Prostate gland (tissue), 2 donors: ENCODE data around the gene KAT8. TPM values are rescaled to one million over a fixed set of nuclear protein-coding genes. Genes with fewer than 3 reads are reported as not detected.
"Not testable (repeated sequence)": the region's sequence is repeated elsewhere in the genome, so short reads cannot be mapped to it uniquely, and the experiment has no call there.

Experiments
- DNase-seq: peaks from one replicate; pipeline ENCODE4 v3.0.0-alpha.2; 2019; ENCODE audit warnings: low spot score
- H3K27ac ChIP-seq, 2 donors: fragments of 200-600 bp; sonication (generic); 2 replicates each; pipeline ENCODE4 v1.5.1; 2017 to 2019
- H3K27me3 ChIP-seq: fragments of 200-600 bp; sonication (generic); replicated peaks from 2 replicates; pipeline ENCODE4 v1.5.1; 2019; ENCODE audit not compliant: insufficient read depth
- H3K36me3 ChIP-seq, 2 donors: fragments of 200-600 bp; sonication (generic); 1 replicate in 1 of 2; 2 replicates in 1 of 2; pipeline versions ENCODE4 v1.5.1 to v1.8.1; 2017 to 2019
- H3K4me1 ChIP-seq: fragments of 200-600 bp; sonication (generic); replicated peaks from 2 replicates; pipeline ENCODE4 v1.5.1; 2019
- H3K4me3 ChIP-seq, 2 donors: fragments of 200-600 bp; sonication (generic); 2 replicates each; pipeline ENCODE4 v1.5.1; 2017 to 2019
- H3K9me3 ChIP-seq: fragments of 200-600 bp; sonication (generic); 2 replicates; pipeline ENCODE4 v1.5.1; 2017
- POLR2A ChIP-seq: fragments of 450-650 bp; IDR thresholded peaks from one replicate; pipeline ENCODE4 v1.6.1; 2016; ENCODE audit warnings: antibody characterized with exemption, mild to moderate bottlenecking
- POLR2AphosphoS5 ChIP-seq: sonication (generic); formaldehyde crosslinking; IDR thresholded peaks from one replicate; pipeline ENCODE4 v1.6.1; 2017; ENCODE audit warnings: antibody characterized with exemption
- WGBS: methylation state at CpG from one replicate; pipeline ENCODE4 v1.1.5; 2018; 5-methylcytosine and 5-hydroxymethylcytosine counted together
- intact Hi-C: fragments of 100-400 bp; cut with DNase I; formaldehyde crosslinking; loops from one replicate; pipeline ENCODE4 v1.14.2; 2022
- total RNA-seq, 2 donors: library from RNA; depleted of rRNA; stranded (reverse); fragments of >200 nt; gene quantifications; one replicate each; pipeline ENCODE4 v1.1.0, GENCODE V29; 2016
- TF ChIP-seq, protein P1 (sequence below), 4 experiments: fragments of 200-600 bp in 2 of 4; fragments of 450-650 bp in 2 of 4; sonication (generic) in 2 of 4; IDR thresholded peaks; 1 replicate in 3 of 4; 2 replicates in 1 of 4; pipeline ENCODE4 v1.5.1; 2016 to 2019; ENCODE audit warnings: antibody characterized with exemption in 4 of 4, mild to moderate bottlenecking in 2 of 4, moderate library complexity in 2 of 4

The KAT8 gene
- total RNA-seq, 2 donors from 2014 or later, result 92.6 to 115 TPM

DNA sequence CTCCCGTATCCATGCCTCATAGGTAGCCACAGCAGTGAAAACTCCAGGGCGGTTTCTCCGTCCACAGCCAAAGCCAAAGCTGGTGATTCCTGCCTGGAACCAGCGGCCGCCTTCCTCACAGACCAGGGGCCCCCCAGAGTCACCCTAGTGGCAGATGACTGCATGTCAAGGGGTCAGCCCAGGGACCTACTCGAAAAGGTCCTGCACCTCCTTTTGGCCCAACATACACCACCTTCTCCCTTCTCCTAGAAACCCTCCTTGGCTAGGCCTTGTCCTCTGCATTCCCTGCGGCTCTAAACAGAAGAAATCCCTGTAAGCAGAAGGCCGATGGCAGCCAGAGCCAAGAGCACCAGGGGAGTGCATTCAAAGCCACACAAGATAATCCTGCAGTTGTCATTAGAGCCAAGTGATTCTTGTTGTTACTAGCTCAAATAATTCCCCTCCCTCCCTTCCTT is 26.3 kb downstream of the KAT8 start:
- TF ChIP-seq POLR2A, result no peak
- TF ChIP-seq, protein P1, sequence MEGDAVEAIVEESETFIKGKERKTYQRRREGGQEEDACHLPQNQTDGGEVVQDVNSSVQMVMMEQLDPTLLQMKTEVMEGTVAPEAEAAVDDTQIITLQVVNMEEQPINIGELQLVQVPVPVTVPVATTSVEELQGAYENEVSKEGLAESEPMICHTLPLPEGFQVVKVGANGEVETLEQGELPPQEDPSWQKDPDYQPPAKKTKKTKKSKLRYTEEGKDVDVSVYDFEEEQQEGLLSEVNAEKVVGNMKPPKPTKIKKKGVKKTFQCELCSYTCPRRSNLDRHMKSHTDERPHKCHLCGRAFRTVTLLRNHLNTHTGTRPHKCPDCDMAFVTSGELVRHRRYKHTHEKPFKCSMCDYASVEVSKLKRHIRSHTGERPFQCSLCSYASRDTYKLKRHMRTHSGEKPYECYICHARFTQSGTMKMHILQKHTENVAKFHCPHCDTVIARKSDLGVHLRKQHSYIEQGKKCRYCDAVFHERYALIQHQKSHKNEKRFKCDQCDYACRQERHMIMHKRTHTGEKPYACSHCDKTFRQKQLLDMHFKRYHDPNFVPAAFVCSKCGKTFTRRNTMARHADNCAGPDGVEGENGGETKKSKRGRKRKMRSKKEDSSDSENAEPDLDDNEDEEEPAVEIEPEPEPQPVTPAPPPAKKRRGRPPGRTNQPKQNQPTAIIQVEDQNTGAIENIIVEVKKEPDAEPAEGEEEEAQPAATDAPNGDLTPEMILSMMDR (IDR thresholded peaks at IDR 0.05), result no peak
- TF ChIP-seq POLR2AphosphoS5, result no peak
- no peak for DNase-seq
- H3K36me3 ChIP-seq, result no peaks in the 10 kb centered on the region
- H3K27me3 ChIP-seq, result no peaks in the 10 kb centered on the region
- 92% methylated on average over 8 of the region's 8 CpGs for WGBS
- H3K4me3 ChIP-seq, result no peak overlapping the region
- H3K27ac ChIP-seq, result no peak overlapping the region
- H3K9me3 ChIP-seq, result no peaks in the 10 kb centered on the region
- H3K4me1 ChIP-seq, result peaks cover 7% of the 10 kb centered on the region
- intact Hi-C loops, result loop anchor here (5.0 kb wide), 2 partner anchors 36 to 51 kb away; partner anchors contain the start of genes BCKDK and VKORC1

DNA sequence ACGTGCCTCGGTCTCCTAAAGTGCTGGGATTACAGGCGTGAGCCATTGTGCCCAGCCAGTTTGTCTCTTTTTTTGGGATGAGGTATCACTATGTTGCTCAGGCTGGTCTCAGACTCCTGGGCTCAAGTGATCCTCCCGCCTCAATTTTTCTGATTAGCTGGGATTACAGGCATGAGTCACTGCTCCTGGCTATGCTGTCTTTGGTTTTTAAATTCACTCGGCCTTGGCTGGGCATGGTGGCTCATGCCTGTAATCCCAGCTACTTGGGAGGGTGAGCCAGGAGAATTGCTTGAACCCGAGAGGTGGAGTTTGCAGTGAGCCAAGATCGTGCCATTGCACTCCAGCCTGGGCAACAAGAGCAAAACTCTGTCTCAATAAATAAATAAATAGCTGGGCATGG is 27.0 kb downstream of the KAT8 start:
- 86% methylated on average over 7 of the region's 7 CpGs for WGBS
- DNase-seq, H3K9me3 ChIP-seq, H3K27ac ChIP-seq, H3K36me3 ChIP-seq, H3K27me3 ChIP-seq, H3K4me1 ChIP-seq, H3K4me3 ChIP-seq: not testable (repeated sequence)
- intact Hi-C loops, result loop anchor here (5.0 kb wide), 2 partner anchors 37 to 52 kb away; partner anchors contain the start of genes BCKDK and VKORC1

DNA sequence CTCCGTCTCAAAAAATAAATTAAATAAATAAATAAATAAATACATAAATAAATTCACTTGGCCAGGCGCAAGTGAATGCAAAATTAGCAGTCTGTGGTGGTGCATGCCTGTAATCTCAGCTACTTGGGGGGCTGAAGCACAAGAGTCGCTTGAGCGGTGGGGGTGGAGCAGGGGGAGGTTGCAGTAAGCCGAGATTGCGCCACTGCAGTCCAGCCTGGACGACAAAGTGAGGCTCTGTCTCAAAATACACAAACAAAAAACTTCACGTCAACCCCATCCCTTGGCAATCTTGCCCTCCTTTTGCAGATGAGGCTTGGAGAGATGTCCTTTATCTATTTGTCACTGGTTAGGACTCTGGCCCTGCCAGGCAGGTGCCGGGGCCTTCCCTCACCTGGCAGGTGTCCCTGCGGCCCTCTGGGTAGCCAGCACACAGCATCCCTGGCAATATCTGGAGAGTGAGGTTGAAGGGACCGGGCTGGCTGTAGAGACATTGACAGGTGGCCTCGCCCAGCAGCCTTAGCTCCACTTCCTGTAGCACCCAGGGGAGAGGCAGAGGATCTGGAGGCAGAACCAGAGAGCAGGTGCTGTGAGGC is 28.0 kb downstream of the KAT8 start:
- no peaks in the 10 kb centered on the region for H3K36me3 ChIP-seq
- WGBS, result 78% methylated on average over 12 of the region's 12 CpGs
- H3K4me3 ChIP-seq, result no peak overlapping the region

DNA sequence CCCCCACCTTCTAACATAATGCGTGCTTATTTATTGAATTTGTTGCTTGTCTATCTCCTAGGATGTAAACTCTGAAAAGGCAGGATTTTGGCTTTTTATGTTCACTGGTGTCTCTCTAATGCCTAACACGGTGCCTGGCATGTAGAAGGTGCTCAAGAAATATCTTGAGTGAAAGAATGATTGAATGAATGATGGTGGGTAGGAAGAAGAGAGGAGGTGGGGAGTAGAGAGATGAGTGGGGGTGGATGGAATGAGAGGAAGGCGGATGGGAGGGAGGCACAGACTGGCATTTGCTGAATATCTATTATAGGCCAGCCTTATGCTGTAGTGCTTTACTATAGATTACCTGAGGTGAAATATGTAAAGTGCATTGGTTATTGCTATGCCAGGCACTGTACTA is 30.1 kb downstream of the KAT8 start:
- intact Hi-C loops, result loop anchor here (5.0 kb wide), 1 partner anchor 165 kb away; no protein-coding TSS in a partner anchor
- Histone ChIP-seq H3K36me3 (no peaks in the 10 kb centered on the region), H3K4me1 (no peaks in the 10 kb centered on the region), H3K4me3 (no peak overlapping the region), H3K27ac (no peak overlapping the region), H3K27me3 (no peaks in the 10 kb centered on the region), H3K9me3 (no peaks in the 10 kb centered on the region)
- no peak for DNase-seq
- WGBS, result 96% methylated on average over 3 of the region's 3 CpGs
- TF ChIP-seq, protein P1 (IDR thresholded peaks at IDR 0.05), result no peak
- no peak for TF ChIP-seq POLR2AphosphoS5
- no peak for TF ChIP-seq POLR2A

More for the DNA sequence above, 28.0 kb downstream of the KAT8 start:
- no peaks in the 10 kb centered on the region for H3K9me3 ChIP-seq
- H3K27me3 ChIP-seq, result no peaks in the 10 kb centered on the region
- intact Hi-C loops, result loop anchor here (5.0 kb wide), 1 partner anchor 163 kb away; no protein-coding TSS in a partner anchor
- TF ChIP-seq POLR2AphosphoS5, result no peak
- no peak for TF ChIP-seq POLR2A
- TF ChIP-seq, protein P1 (IDR thresholded peaks at IDR 0.05), result no peak
- DNase-seq, result no peak
- peaks cover 7% of the 10 kb centered on the region for H3K4me1 ChIP-seq
- H3K27ac ChIP-seq, result no peak overlapping the region

DNA sequence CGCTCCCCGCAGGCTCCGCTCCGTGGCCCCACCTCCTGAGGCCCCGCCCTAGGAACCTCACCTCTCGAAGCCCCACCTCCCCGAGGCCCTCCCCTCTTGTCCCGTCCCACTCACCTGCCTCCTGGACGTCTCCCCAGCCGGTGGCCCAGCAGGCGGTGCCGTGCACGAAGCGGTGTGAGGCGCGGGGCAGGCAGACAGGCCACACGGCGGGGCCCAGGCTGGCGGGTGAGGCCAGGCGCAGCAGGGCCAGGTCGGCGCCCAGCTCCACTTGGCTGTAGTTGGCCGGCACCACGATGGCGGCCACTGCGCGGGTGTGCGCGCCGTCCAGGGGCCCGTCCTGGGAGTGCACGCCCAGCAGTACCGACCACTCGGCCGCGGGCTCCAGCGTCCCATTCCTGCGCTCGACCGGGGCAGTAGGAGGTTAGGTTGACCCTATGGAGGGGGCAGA is 30.8 kb downstream of the KAT8 start:
- no peak overlapping the region for H3K27ac ChIP-seq
- H3K4me3 ChIP-seq, result no peak overlapping the region
- H3K36me3 ChIP-seq, result no peaks in the 10 kb centered on the region
- intact Hi-C loops, result loop anchor here (5.0 kb wide), 1 partner anchor 166 kb away; no protein-coding TSS in a partner anchor
- no peaks in the 10 kb centered on the region for H3K4me1 ChIP-seq
- TF ChIP-seq POLR2AphosphoS5 (no peak), POLR2A (no peak)
- TF ChIP-seq, protein P1 (IDR thresholded peaks at IDR 0.05), result peak in 1 of 4 experiments; percentile 13
- no peaks in the 10 kb centered on the region for H3K9me3 ChIP-seq
- WGBS, result 18% methylated on average over 32 of the region's 40 CpGs
- peak; percentile 59 for DNase-seq
- H3K27me3 ChIP-seq, result no peaks in the 10 kb centered on the region
